NCI-H446 treated with DMSO at 0.1 percent for 48 hours (cell line): ENCODE measurements around the gene BEST3.
"Not testable (repeated sequence)": the region's sequence is repeated elsewhere in the genome, so short reads cannot be mapped to it uniquely, and the experiment has no call there.

Source experiments
- DNase-seq: peaks from one replicate; lab custom pipeline; 2025; lab: John Stamatoyannopoulos, UW

Gene BEST3

DNA sequence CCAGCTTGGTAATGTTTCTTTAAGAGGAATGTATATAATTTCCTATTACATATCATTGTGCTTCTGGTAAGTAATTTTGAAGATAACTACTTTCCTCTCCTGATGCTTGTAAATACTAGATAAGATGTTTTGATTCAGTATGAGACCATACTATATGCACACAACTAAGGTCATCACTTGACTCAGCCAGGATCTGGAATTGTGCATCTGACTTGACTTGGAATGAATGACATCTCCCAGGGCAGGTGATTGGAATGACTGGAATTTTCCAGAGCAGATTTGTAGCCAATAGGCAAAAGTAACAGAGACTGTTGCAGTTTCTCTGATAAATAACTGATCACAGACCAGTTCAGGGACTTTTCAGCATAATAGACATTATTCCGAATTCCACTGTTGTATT, 11.1 kb downstream of the BEST3 start:
- DNase-seq, result no peak

DNA sequence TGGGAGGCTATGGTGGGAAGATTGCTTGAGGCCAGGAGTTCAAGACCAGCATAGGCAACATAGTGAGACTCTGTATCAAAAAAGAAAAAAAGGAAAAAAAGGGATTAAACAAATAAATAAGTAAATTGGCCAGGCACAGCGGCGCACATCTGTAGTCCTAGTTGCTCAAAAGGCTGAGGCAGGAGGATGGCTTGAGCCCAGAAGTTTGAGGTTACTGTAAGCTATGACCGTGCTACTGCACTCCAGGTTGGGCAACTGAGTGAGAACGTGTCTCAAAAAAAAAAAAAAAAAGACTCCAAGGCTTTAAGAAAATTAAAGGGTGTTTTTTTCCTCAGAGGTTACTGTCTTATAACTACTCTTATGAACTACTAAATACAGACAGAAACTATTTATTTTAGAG, 11.7 kb downstream of the BEST3 start:
- DNase-seq, result no peak

DNA sequence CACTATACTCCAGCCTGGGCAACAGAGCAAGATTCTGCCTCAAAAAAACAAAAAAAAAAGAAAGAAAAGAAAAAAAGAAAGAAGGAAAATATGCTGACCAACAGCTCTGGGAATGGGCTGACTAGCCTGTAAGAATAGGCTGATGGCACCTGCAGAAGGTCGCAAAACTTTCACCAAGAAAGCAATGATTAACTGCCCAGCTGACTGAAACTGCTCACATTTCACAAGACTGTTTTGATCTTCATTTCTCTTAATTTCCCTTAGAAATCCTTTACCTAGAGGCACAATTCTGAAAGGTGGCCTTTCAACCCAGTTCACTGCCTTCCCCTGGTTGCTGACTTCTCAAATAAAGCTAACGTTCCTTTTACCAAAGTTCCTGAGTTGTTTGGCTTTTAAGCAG, 12.4 kb downstream of the BEST3 start:
- no peak for DNase-seq

DNA sequence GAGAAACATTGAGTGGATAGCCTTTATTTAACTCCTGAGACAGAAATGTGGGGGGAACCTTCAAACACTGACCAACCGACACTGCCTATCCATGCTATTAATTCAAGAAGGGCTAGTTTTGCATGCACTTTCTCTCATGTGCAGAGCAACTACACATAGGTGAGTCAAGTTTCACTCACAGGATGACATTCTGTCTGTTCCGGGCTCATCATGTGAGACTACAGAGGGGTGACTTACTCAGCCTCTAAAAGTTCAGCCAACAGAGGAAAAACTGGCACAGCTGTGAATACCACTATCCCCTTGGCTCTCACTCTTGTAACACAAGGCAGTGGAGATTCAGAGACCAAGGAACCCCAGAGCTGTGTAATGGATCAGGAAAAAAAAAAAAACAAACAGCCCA, 13.3 kb downstream of the BEST3 start:
- DNase-seq, result peak; percentile 39

DNA sequence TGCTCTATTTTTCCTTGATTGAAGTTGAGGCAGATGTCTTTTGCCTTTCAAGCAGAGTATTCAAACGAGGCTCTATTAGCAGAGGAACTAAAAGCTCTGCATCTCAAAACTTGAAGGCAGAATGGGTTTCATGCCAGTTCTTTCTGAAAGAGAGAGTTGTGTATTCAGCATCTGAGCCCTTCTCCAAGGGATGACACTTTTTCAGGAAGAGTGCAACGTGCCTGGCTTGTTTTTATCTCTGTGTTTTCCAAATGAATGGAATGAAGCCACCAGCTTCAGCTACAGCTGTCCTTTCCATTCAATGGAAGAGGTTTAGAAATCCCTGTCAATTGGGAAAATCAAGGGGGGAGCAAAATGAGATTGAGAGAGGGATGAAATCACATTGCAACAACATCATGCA, 14.6 kb downstream of the BEST3 start:
- no peak for DNase-seq

DNA sequence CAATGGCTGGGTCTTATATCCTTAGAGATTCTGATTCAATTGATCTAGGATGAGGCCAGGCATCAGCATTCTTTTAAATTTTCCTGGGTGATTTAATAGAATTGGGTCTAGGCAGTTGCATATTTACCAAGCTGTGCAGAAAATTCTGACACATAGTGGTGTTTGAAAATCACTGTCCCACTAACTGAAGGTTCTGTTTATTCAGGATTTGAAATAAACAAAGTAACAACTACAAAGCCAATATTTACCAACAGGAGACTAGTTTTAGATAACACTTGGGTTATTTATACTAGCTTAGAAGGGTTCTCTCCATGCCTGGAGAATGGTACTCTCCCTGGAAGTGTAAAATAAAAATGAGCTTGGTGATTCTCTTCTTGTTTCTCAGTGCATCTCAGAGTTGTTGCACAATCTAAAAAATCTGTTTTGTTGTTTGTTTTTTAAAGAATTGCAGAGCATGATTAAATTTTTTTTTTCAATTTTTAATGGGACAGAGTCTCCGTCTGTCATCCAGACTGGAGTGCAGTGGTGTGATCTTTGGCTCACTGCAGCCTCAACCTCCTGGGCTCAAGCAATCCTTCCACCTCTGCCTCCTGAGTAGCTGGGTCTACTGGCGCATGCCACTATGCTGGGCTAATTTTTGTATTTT, 16.9 kb downstream of the BEST3 start:
- DNase-seq, result no peak

DNA sequence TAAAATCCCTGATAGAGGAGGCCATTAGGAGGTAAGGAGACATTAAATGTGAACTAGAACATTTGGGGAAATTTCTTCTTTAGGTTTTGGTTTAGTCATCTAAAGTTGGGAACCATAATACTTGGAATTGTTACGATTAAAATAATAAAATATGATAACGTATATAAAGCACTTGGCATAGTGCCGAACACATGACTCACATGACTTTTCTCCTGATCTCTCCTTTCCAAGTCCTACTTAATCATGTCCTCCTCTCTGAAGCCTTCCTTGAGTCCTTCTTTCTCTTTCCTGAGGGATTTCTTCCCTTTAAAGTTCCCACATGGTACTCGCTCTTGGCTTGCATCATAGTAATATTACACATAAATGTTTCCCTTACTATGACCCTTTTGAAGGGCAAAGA, 20.0 kb downstream of the BEST3 start:
- DNase-seq, result no peak

DNA sequence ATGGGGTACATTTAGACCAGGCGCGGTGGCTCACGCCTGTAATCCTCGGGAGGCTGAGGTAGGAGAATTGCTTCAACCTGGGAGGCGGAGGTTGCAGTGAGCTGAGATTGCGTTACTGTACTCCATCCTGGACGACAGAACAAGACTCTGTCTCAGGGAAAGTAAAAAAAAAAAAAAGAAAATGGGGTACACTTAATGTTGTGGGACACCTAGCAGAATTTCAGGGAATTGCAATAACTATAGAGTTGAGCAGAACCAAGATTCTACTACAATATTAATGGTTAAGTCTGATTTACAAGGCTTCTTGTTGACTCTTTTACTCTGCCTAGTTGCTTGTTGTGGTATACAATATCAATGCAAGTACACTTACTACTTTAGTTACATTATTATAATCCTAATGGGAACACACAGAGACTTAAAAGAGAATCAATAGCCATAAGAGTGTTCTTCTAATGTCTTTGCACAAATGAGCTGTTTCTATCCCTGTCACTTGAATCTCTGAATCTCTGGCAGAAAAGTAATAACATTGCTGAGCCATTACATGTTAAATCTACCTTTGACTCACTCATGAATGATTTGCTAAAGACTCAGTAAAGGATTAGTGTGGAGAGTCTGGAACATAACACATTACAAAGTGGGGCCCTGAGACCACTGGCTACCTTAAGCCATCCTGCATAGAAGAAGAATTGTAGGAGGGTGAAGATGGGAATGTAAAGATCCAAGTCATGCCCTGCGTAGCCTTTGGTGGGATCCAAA, 22.7 kb downstream of the BEST3 start:
- DNase-seq, result no peak

DNA sequence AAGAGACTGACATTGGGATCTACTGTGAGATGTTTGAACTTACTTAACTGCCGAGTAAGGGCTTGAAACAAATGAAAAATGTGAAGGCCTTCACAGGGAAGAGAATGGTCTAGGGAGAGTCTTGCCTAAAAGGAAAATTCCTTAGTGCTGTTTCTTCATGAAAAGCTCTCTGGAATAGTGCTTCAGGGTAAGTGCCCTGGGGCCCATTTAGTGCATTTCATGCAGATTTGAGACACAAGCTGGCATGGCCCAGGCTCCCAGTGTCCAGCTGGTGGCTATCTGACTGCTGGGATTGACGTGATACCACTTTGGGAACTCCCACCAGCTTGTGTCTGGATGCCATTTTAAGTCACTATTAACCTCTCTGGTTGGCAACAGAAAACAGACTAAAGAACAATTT, 26.9 kb downstream of the BEST3 start:
- no peak for DNase-seq

DNA sequence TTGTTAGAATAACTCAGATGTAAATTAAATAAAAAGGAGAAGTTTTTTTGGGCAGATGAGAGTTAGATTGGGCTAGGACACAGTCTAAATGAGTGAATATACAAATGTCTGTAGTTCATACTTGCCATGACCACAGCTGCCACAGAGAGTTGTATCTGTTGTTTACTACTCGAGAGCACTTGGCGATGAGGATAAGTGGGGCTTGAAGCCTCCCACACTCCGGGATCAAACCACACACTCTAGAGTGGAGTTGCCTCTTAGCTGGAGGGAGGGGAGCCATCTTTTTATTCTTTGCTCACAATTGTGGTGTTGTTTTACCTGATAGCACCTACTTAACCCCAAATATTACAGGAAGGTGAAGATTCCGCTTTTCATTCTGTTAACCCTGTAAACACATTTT, 27.5 kb downstream of the BEST3 start:
- DNase-seq, result no peak

DNA sequence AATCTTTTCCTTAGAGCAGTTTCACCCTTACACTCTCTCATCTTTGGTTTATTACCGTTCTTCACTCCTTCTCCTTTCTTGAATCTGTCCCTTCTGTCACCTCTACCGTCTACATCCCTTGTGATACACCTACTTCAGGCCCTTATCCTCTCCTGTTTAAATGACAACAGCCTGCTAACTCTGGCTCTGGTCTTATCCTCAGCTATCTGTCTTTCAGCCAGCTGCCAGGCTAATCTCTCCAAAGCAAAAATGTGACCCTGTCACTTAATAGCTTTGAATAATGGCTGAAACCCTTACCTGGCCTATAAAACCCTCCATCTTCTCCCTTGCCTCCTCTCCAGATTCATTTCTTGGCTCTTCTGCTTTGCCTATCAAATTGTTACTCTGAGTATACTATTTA, 32.3 kb downstream of the BEST3 start:
- no peak for DNase-seq

DNA sequence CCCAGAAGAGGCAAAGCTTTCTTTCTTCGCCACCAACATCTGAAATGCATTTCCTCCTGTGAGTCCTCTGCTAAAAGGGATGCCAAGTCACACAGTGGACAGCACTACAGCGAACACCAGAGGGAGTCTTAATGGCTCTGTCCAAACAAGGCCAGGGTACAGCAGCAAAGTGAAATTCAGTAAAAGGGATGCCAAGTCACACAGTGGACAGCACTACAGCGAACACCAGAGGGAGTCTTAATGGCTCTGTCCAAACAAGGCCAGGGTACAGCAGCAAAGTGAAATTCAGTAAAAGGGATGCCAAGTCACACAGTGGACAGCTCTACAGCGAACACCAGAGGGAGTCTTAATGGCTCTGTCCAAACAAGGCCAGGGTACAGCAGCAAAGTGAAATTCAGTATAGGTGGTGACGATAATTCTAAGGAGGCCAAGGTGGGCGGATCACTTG, 34.1 kb downstream of the BEST3 start:
- not testable (repeated sequence) for DNase-seq

DNA sequence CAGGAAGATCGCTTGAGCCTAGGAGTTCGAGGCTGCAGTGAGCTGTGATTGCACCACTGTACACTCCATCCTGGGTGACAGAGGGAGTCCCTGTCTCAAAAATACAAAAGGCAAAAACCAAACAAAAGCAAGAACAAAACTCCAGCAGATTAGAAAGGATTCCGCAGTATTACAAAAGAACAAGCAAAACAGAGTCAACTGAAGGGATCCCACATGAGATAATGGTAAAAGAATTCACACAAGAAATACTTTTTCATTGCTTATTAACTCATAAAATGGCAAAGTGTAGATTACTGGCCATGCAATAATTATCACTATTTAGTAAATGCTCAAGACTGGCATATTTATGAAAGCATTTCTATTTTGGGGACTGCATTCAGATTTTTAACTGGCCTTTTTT, 35.4 kb downstream of the BEST3 start:
- no peak for DNase-seq

DNA sequence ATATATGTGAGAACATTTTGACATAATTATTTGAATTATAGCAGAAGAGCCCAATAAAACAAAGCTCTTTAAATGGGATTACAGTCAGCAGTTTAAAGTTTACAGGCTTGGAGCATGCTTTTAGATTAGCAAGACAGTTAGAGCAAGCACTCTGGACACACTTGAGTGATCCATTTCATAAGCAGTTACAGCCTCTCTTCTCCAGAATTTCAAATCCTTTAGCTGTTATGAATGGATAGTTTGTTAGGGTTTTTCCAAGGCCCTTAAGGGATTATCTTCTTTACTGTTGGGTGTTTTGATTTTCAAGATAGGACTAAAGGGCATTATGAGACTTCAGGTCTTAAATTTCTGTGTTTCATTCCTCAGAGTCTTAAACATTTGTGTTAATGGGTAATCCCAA, 36.3 kb downstream of the BEST3 start:
- no peak for DNase-seq

DNA sequence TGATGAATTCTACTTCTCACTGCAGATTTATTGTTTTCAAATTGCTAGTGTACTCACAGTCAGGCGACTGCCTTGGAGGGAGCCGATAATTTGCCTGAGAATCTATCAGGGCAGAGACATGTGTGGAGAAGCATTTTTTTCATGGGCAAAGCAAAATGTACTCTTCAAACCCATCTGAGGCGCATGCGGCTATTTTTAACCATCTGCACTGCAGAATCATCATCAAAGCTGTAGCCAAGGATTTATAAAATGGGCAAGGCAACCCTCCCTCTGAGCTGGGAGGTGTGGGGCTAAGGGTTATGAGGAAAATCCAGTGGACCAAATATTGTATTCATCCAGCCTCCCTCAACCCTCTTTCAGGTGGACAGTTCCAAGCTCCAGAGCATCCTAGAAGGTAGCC, 37.7 kb downstream of the BEST3 start:
- no peak for DNase-seq

DNA sequence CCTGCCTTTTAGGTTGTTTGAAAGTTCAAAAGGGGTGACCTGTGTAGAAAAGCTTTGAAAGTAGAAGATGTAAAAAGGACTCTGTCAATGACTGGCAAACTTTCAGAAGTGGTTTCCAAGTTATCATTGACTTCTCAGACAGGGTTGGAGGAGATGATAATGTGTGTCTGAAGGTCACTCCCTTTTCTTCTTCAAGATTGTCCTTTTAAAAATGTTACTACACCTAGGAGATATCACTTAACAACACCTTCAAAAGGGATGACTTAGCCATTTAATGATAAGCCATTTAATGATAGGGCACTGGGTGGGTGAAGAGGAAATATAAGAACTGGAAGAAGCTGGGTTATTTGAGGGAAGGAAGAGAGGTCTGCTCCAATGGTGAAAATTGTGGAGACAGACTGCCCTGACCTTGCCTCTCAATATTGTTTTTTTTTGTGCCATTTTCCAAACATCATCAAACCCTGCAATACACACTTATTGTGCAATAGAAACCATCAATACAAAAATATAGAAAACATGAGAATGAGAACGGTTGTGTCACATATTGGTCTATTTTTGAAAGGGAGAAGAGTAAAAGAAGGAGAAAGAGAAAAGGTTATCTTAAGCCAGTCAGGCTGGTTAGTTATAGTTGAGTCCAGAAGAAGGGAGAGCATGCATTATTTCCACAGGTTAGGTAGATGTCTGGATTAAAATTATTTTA, 38.8 kb downstream of the BEST3 start:
- DNase-seq, result no peak

DNA sequence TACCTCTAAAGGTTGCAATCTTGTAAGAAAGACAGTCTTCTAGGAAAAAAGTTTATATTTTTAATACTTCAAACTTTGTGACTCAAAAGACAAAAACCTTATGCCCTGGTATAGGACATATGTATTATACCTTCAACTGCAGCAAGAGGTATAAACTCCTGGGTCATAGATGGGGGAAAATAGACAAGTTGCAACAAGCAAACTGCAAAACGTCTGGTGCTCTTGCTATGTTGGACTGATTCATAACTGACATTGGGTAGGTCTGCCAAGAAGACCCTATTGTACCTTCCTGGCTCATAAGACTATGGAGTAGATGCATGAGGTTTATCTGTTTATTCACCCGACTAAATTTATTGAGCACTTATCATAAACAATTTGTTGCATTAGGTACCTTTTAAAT, 40.9 kb downstream of the BEST3 start:
- DNase-seq, result peak; percentile 7

DNA sequence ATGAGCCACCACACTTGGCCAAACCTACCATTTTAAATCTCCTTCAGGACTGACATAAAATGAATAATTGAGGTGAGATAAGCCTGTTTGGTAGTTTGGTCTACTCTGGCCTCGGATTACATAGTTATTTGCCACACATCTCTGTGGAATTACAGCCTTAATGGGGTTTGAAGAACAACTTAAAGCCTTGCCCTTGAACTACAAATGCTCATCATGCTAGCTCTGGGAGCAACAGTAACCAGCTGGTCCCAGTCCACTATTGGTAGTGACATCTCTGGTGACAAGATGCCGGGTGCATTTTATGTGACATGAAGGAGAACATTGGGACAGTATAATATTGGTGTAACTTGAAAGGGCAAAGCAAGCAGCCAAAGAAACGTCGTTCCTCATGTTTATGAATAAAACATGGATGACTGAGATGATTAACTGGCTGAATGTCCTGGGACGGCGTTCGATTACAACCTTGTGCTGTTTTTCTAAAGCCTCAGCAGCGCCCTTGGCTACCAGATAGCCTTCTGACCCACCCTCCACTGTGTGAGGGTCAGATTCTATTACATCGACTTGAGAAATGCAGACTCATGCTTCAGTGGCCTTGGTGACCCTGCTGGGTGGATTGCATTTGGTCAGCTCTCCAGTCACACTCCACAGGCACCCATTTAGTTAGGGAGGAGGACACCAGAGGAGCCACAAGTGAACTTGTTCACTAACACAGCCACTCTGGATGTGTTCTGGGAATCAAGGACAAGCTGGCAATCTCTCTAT, 41.5 kb downstream of the BEST3 start:
- no peak for DNase-seq

DNA sequence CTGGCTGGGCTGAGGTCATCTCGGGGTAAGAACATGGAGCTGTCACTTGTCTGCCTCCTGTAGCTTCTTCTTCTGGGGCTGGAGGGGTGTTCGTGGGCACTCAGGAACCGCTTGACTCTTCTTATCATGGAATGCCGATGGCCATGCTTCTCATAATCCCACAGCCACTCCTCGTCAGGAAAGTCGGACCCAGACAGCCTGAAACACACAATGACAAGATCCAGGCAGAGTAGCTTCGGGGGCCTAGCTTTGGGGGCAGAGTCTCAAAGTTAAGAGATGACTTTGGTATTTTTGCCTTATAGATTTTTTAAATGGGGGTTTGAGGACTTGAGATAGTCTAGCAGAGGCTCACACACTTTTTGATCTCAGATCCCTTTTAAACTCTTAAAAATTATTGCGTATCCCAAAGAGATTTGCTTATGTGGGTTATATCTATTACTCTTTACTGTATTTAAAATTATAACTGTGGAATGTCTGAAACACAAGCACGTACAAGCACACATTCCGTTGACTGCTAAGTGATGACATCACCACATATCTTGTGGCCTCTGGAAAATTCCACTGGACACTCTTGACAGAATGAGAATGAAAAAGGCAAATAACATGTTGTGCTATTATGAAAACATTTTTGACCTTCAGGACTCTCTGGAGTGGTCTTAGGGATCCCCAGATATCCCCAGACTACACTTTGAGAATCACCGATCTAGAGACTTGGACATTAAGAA, 43.3 kb downstream of the BEST3 start:
- no peak for DNase-seq

DNA sequence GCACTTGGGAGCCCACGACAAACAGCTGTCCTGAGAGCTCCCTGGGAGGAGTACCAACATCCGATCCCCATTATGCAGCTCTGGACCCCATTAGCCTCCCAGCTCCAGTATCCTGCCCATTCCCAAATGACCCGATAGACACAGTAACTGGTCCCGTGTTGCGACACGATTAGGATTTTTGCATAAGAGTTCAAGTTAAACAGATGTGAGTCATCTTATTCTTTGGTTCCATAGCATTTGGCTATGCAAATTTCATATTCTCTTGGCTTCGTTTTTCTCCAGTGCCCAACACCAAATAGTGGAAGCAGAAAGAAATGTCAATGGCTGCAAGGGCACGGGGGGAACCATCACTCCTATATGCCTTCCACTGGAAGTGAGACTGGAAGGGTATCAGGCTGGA, 45.4 kb downstream of the BEST3 start:
- DNase-seq, result no peak

DNA sequence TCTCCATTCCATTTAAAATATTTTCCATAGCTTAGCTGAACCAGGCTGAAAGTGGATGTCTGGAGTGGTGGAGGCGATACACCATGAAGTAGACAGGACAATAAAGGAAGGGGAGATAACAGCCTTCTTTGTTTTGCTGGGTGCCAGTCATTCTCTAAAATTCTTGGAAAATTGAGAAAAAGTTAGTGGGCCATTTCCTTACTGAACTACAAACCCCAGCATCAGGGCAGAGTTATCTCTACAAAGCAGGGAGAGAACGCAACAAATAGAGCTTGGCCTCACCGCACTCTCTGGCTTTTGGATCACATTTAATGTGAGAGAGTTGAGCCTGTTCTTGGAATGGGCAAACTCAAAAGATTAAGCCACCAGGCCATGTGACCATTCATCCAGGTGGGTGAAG, 47.2 kb downstream of the BEST3 start:
- DNase-seq, result no peak

DNA sequence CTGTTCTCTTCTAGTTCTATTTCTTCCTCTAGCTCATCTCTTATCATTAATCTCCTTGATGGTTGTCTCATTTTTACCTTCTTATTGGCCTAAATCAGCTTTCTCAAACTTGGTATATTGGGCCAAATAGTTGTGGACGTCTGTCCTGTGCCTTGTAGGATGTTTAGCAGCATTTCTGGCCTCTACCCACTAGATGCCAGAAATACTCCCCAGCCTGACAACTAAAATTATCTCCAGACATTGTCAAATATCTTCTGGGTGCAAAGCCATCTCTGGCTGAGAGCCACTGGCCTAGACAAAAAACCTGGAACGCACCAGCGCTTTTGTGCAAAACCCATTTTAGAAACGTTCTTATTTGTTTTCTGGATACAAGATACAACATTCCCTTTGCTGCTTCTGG, 49.6 kb downstream of the BEST3 start:
- DNase-seq, result no peak
